Heart left ventricle (tissue), 16 donors: ENCODE measurements around the gene TPSAB1. TPM values are rescaled to one million over a fixed set of nuclear protein-coding genes. Genes with fewer than 3 reads are reported as not detected.

Experiments
- ATAC-seq, 4 donors: fragments of 200-7000 bp; cut with Tn5 transposase; one replicate each; pipeline ENCODE4 v1.9.1; 2020 to 2022; ENCODE audit warnings: moderate library complexity in 4 of 4, mild to moderate bottlenecking in 3 of 4, moderate number of reproducible peaks in 1 of 4
- DNase-seq, 5 donors: peaks; one replicate each; pipeline ENCODE4 v3.0.0-alpha.2; 2020
- H3K27ac ChIP-seq, 12 donors: fragments of 200-600 bp; sonication (generic) in 4 of 12; one replicate each; pipeline versions ENCODE4 v1.5.0 to v1.8.0; 2016 to 2022; ENCODE audit warnings: mild to moderate bottlenecking in 2 of 12
- H3K27me3 ChIP-seq, 9 donors: fragments of 200-600 bp; sonication (generic) in 2 of 9; one replicate each; pipeline versions ENCODE4 v1.5.1 to v1.8.0; 2016 to 2022; ENCODE audit warnings: mild to moderate bottlenecking in 3 of 9
- H3K36me3 ChIP-seq, 9 donors: fragments of 200-600 bp; sonication (generic) in 2 of 9; one replicate each; pipeline versions ENCODE4 v1.5.0 to v1.8.0; 2018 to 2022; ENCODE audit warnings: mild to moderate bottlenecking in 2 of 9
- H3K4me1 ChIP-seq, 12 donors: fragments of 200-600 bp; sonication (generic) in 4 of 12; one replicate each; pipeline versions ENCODE4 v1.5.0 to v1.8.0; 2016 to 2022; ENCODE audit warnings: mild to moderate bottlenecking in 3 of 12
- H3K4me3 ChIP-seq, 12 donors: fragments of 200-600 bp; sonication (generic) in 4 of 12; one replicate each; pipeline versions ENCODE4 v1.5.0 to v1.8.0; 2017 to 2022; ENCODE audit warnings: mild to moderate bottlenecking in 9 of 12, moderate library complexity in 4 of 12
- H3K9me3 ChIP-seq, 12 donors: fragments of 200-600 bp; sonication (generic) in 4 of 12; one replicate each; pipeline versions ENCODE4 v1.5.0 to v1.8.0; 2016 to 2022; ENCODE audit warnings: mild to moderate bottlenecking in 1 of 12
- POLR2A ChIP-seq, 2 donors: fragments of 450-650 bp; IDR thresholded peaks; one replicate each; pipeline ENCODE4 v1.6.1; 2017; ENCODE audit warnings: antibody characterized with exemption in 2 of 2, mild to moderate bottlenecking in 2 of 2, moderate library complexity in 2 of 2
- WGBS, 4 donors: extraction: QIAGEN DNeasy Blood & Tissue Kit in 2 of 4; methylation state at CpG; one replicate each; pipeline versions ENCODE4 v1.1.5 to v1.1.7; 2013 to 2018; 5-methylcytosine and 5-hydroxymethylcytosine counted together
- intact Hi-C, 10 donors: fragments of 100-400 bp; cut with DNase I; formaldehyde crosslinking; loops; one replicate each; pipeline versions ENCODE4 v1.11.1 to v1.14.2; 2022
- polyA plus RNA-seq, 2 donors: library from polyadenylated mRNA; stranded (reverse); fragments of 200-250 nt; gene quantifications; one replicate each; pipeline ENCODE4 v1.2.3, GENCODE V29; 2013
- total RNA-seq, 9 donors: library from RNA; depleted of rRNA in 2 of 9; stranded (reverse); fragments of >200 nt in 2 of 9; fragmentation: NEBNext Ultra II Directional in 3 of 9; extraction: Animal tissue kit (Norgen Biotek cat#: 25700) in 3 of 9; gene quantifications; one replicate each; pipeline versions ENCODE4 v1.1.0 to v1.2.4, GENCODE V29; 2016 to 2023
- TF ChIP-seq, protein P1 (sequence below), 12 donors: fragments of 200-600 bp; sonication (generic) in 4 of 12; IDR thresholded peaks; one replicate each; pipeline versions ENCODE4 v1.5.0 to v1.8.0; 2018 to 2022; ENCODE audit warnings: antibody characterized with exemption in 12 of 12, mild to moderate bottlenecking in 5 of 12
- donor health status: ischemic (EF 13 %, LVEDD 7.1; RV severe dilation, severe dysfunction).
- donor health status: healthy with polysubstance abuse.
- donor health status: DM: no; HTN: yes; CAD: no.
- donor health status: DM: no; HTN: no; CAD: no.
- donor health status: ischemic (EF 25% LVEDD 6.9; RV normal size, moderate dysfunction).
- donor health status: ischemic (EF 25% LVEDD 5.7; RV mildly dilated, moderate dysfunction).
- donor health status: healthy.
- donor health status: DM: yes; HTN: yes; CAD: no.
- donor health status: ischemic (EF 35%, LVEDD 5.7; RV mildly dilated, moderate dysfunction).
- donor health status: nonischemic (EF 11% LVEDD 7.7; RV severe dilation, severe dysfunction).
- donor health status: DM: yes; HTN: yes; CAD: no.
- donor health status: PGD.
- donor health status: ischemic (EF 29% LVEDD 5.4; RV normal size, mild dysfunction).
- donor health status: nonischemic (EF 23%, LVEDD 6.1; RV moderate dilation, normal function).

The TPSAB1 gene
- total and polyA plus RNA-seq, 11 donors: 1.1 to 14.3 (median 3.4) TPM; not detected in 1

GRCh38 chr16:1258906-1259759, 18.6 kb downstream of the TPSAB1 start:
- Histone ChIP-seq H3K27me3 (peaks cover 4 to 65% (median 36%) of the 10 kb centered on the region in 9 donors), H3K27ac (no peak overlapping the region), H3K4me1 (peaks cover 0 to 6% (median 0%) of the 10 kb centered on the region in 12 donors), H3K4me3 (no peak overlapping the region), H3K36me3 (no peaks in the 10 kb centered on the region), H3K9me3 (no peaks in the 10 kb centered on the region)
- 9 to 21% (median 20%) methylated on average over 10 to 42 of the region's 42 CpGs for WGBS, 4 donors
- TF ChIP-seq, protein P1, sequence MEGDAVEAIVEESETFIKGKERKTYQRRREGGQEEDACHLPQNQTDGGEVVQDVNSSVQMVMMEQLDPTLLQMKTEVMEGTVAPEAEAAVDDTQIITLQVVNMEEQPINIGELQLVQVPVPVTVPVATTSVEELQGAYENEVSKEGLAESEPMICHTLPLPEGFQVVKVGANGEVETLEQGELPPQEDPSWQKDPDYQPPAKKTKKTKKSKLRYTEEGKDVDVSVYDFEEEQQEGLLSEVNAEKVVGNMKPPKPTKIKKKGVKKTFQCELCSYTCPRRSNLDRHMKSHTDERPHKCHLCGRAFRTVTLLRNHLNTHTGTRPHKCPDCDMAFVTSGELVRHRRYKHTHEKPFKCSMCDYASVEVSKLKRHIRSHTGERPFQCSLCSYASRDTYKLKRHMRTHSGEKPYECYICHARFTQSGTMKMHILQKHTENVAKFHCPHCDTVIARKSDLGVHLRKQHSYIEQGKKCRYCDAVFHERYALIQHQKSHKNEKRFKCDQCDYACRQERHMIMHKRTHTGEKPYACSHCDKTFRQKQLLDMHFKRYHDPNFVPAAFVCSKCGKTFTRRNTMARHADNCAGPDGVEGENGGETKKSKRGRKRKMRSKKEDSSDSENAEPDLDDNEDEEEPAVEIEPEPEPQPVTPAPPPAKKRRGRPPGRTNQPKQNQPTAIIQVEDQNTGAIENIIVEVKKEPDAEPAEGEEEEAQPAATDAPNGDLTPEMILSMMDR (IDR thresholded peaks at IDR 0.05): no peak
- TF ChIP-seq POLR2A (IDR thresholded peaks at IDR 0.05): no peak
- peak in 2 of 5 donors; percentile 15 to 16 for DNase-seq
- ATAC-seq: no peak
- intact Hi-C loops: no loop called here

GRCh38 chr16:1259760-1260068, 19.2 kb downstream of the TPSAB1 start:
- no peak for TF ChIP-seq POLR2A (IDR thresholded peaks at IDR 0.05)
- TF ChIP-seq, protein P1 (IDR thresholded peaks at IDR 0.05): no peak
- Histone ChIP-seq H3K4me1 (peaks cover 0 to 6% (median 0%) of the 10 kb centered on the region in 12 donors), H3K27me3 (peaks cover 4 to 65% (median 36%) of the 10 kb centered on the region in 9 donors), H3K4me3 (no peak overlapping the region), H3K9me3 (no peaks in the 10 kb centered on the region), H3K36me3 (no peaks in the 10 kb centered on the region), H3K27ac (no peak overlapping the region)
- intact Hi-C loops: no loop called here
- WGBS, 4 donors: 20 to 34% (median 27%) methylated on average over 4 to 11 of the region's 11 CpGs
- DNase-seq (no peak), ATAC-seq (no peak)

DNA sequence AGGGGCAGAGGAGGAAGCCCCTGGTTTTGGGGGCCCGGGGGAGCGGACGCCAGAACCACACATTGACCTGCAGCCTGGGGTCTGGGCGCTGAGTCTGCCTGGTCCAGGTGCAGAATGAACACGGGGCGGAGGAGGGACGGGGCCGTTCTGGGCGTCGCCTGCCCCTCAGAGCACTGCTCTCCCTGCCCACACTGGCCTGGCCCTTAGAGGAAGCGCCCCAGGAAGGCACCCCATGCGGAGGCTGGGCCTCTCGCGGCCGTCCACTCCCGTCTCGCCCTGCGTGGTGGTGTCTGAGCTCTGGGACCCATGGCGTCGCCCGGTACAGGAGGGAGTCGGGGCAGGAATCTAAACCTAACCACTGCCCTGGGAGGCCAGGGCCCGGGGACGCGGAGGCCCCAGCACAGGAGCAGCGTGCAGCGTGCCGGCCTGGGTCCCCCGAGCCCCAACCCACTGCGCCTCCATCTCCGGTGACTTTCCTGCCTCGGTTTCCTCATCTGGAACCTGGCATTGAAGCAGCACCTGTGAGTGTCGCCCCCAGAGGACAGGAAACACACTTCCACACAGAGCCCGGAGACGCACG, 19.7 kb downstream of the TPSAB1 start:
- TF ChIP-seq, protein P1 (IDR thresholded peaks at IDR 0.05): no peak
- no peak for TF ChIP-seq POLR2A (IDR thresholded peaks at IDR 0.05)
- DNase-seq (peak in 2 of 5 donors; percentile 8 to 14), ATAC-seq (no peak)
- Histone ChIP-seq H3K27me3 (peaks cover 4 to 65% (median 36%) of the 10 kb centered on the region in 9 donors), H3K4me1 (peaks cover 0 to 6% (median 0%) of the 10 kb centered on the region in 12 donors), H3K36me3 (no peaks in the 10 kb centered on the region), H3K4me3 (no peak overlapping the region), H3K27ac (no peak overlapping the region), H3K9me3 (no peaks in the 10 kb centered on the region)
- WGBS, 4 donors: 65 to 83% (median 70%) methylated on average over 24 to 36 of the region's 36 CpGs
- intact Hi-C loops: no loop called here

DNA sequence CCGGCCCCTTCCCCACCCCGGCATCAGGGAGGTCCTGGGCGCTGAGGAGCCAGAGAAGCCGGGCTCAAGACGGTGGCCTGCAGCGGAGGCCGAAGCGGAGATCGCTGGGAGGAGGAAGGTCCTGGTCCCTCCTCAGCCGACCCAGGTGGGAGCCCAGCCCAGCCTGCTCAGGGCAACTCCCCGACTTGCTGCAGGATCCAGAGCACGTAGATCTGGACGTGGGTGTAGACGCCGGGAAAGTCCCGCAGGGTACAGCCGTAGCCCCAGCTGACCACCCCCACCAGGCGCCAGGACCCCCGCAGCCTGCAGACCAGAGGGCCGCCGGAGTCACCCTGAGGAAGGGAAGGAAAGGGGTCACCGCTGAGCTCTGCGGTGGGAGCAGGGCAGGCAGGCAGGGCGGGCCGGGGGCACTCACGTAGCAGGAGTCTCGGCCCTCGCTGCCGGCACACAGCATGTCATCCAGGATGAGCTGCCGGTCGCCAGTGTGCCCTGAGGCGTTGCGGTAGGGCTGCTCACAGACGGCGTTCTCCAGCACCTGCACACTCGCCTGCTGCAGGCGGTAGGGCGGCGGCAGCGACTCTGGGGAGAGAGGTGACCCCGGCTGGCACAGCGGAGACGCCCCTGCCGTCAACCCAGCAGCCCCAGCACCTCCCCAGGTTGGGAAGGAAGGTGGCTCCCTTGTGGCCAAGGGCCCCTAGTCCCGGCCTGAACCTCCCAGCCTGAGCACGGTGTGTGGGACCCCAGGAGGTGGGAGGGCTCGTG, 20.8 kb downstream of the TPSAB1 start:
- Histone ChIP-seq H3K27me3 (peaks cover 4 to 65% (median 36%) of the 10 kb centered on the region in 9 donors), H3K4me3 (no peak overlapping the region), H3K36me3 (no peaks in the 10 kb centered on the region), H3K9me3 (no peaks in the 10 kb centered on the region), H3K27ac (no peak overlapping the region), H3K4me1 (peaks cover 0 to 6% (median 0%) of the 10 kb centered on the region in 12 donors)
- DNase-seq (peak in 2 of 5 donors; percentile 12 to 19), ATAC-seq (no peak)
- WGBS, 4 donors: 10 to 25% (median 12%) methylated on average over 10 to 47 of the region's 47 CpGs
- TF ChIP-seq, protein P1 (IDR thresholded peaks at IDR 0.05): no peak
- TF ChIP-seq POLR2A (IDR thresholded peaks at IDR 0.05): no peak
- intact Hi-C loops: no loop called here
